Spleen (tissue), 11 donors: ENCODE data around the gene SLC38A2. TPM values are rescaled to one million over a fixed set of nuclear protein-coding genes. Genes with fewer than 3 reads are reported as not detected.

ENCODE experiments used
- DNase-seq: peaks from one replicate; pipeline ENCODE4 v3.0.0-alpha.2; 2020
- H3K27ac ChIP-seq, 8 donors: fragments of 200-600 bp; sonication (generic) in 7 of 8; 1 replicate in 4 of 8; 2 replicates in 4 of 8; pipeline versions ENCODE4 v1.5.0 to v1.8.0; 2016 to 2021; ENCODE audit warnings: inconsistent platforms in 4 of 8, mild to moderate bottlenecking in 4 of 8, moderate library complexity in 1 of 8
- H3K27me3 ChIP-seq, 7 donors: fragments of 200-600 bp; sonication (generic) in 6 of 7; replicated peaks in 1 of 7; 1 replicate in 4 of 7; 2 replicates in 3 of 7; pipeline versions ENCODE4 v1.5.0 to v1.8.0; 2016 to 2021; ENCODE audit warnings: inconsistent platforms in 3 of 7, mild to moderate bottlenecking in 1 of 7
- H3K36me3 ChIP-seq, 6 donors: fragments of 200-600 bp; sonication (generic) in 5 of 6; 1 replicate in 4 of 6; 2 replicates in 2 of 6; pipeline versions ENCODE4 v1.5.0 to v1.8.0; 2016 to 2021; ENCODE audit warnings: inconsistent platforms in 2 of 6
- H3K4me1 ChIP-seq, 6 donors: fragments of 200-600 bp; sonication (generic) in 5 of 6; 1 replicate in 3 of 6; 2 replicates in 3 of 6; pipeline versions ENCODE4 v1.5.0 to v1.8.0; 2016 to 2021; ENCODE audit warnings: inconsistent platforms in 3 of 6
- H3K4me3 ChIP-seq, 8 donors: fragments of 200-600 bp; sonication (generic) in 7 of 8; 1 replicate in 4 of 8; 2 replicates in 4 of 8; pipeline versions ENCODE4 v1.5.0 to v1.8.0; 2016 to 2021; ENCODE audit warnings: inconsistent platforms in 4 of 8, mild to moderate bottlenecking in 4 of 8, moderate library complexity in 2 of 8
- H3K9me3 ChIP-seq, 8 donors: fragments of 200-600 bp; sonication (generic) in 7 of 8; 1 replicate in 4 of 8; 2 replicates in 4 of 8; pipeline versions ENCODE4 v1.5.0 to v1.8.0; 2016 to 2021; ENCODE audit warnings: inconsistent platforms in 4 of 8
- POLR2A ChIP-seq, 3 donors: fragments of 450-650 bp; IDR thresholded peaks; one replicate each; pipeline ENCODE4 v1.5.1; 2017; ENCODE audit warnings: antibody characterized with exemption in 3 of 3, mild to moderate bottlenecking in 1 of 3
- POLR2AphosphoS5 ChIP-seq, 3 donors: sonication (generic); formaldehyde crosslinking; IDR thresholded peaks; one replicate each; pipeline ENCODE4 v1.5.1; 2017; ENCODE audit warnings: antibody characterized with exemption in 3 of 3
- WGBS, 5 donors: extraction: QIAGEN DNeasy Blood & Tissue Kit in 3 of 5; methylation state at CpG; one replicate each; pipeline versions ENCODE4 v1.1.5 to v1.1.7; 2013 to 2018; 5-methylcytosine and 5-hydroxymethylcytosine counted together
- intact Hi-C: fragments of 100-400 bp; cut with DNase I; formaldehyde crosslinking; loops from one replicate; pipeline ENCODE4 v1.15.0; 2023; ENCODE audit warnings: low total_unique reads
- polyA plus RNA-seq, 3 donors: library from polyadenylated mRNA; stranded (reverse); fragments of 200-250 nt; gene quantifications; one replicate each; pipeline ENCODE4 v1.2.1, GENCODE V29; 2013
- total RNA-seq, 7 donors: library from RNA; depleted of rRNA in 3 of 7; stranded (reverse); fragments of >200 nt in 3 of 7; fragmentation: NEBNext Ultra II Directional in 4 of 7; extraction: Animal tissue kit (Norgen Biotek cat#: 25700) in 4 of 7; gene quantifications; one replicate each; pipeline versions ENCODE4 v1.1.0 to v1.2.1, GENCODE V29; 2016 to 2021
- TF ChIP-seq, protein P1 (sequence below), 11 experiments: fragments of 200-600 bp in 7 of 11; fragments of 450-650 bp in 4 of 11; sonication (generic) in 4 of 11; IDR thresholded peaks in 8 of 11; conservative IDR thresholded peaks in 3 of 11; 1 replicate in 7 of 11; 2 replicates in 4 of 11; pipeline versions ENCODE4 v1.4.0 to v1.8.0; 2016 to 2021; ENCODE audit warnings: antibody characterized with exemption in 11 of 11, inconsistent platforms in 4 of 11, mild to moderate bottlenecking in 1 of 11
- donor health status: healthy with polysubstance abuse.
- donor health status: DM: no; HTN: no; CAD: no; lungs with moderate emphysema.
- donor health status: DM: no; HTN: no; CAD: no.
- donor health status: Bipolar disorder and iron deficiency.
- donor health status: healthy.
- donor health status: DM: no; HTN: no; CAD: no.
- donor health status: DM: yes; HTN: yes; CAD: no.

SLC38A2 gene
- total and polyA plus RNA-seq, 10 donors, result 40.7 to 297 (median 151) TPM

DNA sequence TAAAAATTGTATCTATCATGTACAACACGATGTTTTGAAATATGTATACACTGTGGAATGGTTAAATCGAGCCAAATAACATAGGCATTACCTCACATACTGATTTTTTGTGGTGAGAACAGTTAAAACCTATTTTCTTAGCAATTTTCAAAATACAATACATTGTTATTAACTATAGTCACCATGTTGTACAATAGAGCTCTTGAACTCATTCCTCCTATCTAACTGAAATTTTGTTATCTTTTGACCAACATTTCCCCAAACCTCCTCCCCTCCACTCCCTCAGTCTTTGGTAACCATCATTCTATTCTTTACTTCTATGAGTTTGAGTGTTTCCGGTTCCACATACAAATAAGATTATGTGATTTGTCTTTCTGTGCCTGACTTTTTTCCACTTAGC lies 6.8 kb upstream of the SLC38A2 start:
- Histone ChIP-seq H3K9me3 (no peaks in the 10 kb centered on the region), H3K4me1 (peaks cover 5 to 27% (median 14%) of the 10 kb centered on the region in 6 donors), H3K27ac (no peak overlapping the region), H3K4me3 (no peak overlapping the region), H3K36me3 (no peaks in the 10 kb centered on the region), H3K27me3 (no peaks in the 10 kb centered on the region)
- DNase-seq, result no peak
- intact Hi-C loops, result no loop called here
- no peak for TF ChIP-seq POLR2A (IDR thresholded peaks at IDR 0.05)
- TF ChIP-seq, protein P1, sequence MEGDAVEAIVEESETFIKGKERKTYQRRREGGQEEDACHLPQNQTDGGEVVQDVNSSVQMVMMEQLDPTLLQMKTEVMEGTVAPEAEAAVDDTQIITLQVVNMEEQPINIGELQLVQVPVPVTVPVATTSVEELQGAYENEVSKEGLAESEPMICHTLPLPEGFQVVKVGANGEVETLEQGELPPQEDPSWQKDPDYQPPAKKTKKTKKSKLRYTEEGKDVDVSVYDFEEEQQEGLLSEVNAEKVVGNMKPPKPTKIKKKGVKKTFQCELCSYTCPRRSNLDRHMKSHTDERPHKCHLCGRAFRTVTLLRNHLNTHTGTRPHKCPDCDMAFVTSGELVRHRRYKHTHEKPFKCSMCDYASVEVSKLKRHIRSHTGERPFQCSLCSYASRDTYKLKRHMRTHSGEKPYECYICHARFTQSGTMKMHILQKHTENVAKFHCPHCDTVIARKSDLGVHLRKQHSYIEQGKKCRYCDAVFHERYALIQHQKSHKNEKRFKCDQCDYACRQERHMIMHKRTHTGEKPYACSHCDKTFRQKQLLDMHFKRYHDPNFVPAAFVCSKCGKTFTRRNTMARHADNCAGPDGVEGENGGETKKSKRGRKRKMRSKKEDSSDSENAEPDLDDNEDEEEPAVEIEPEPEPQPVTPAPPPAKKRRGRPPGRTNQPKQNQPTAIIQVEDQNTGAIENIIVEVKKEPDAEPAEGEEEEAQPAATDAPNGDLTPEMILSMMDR (IDR thresholded peaks at IDR 0.05 in 8 of 11, conservative IDR thresholded peaks at IDR 0.05 in 3 of 11), result no peak
- TF ChIP-seq POLR2AphosphoS5 (IDR thresholded peaks at IDR 0.05), result no peak
- 82 to 93% (median 89%) methylated on average over 3 of the region's 3 CpGs for WGBS, 5 donors

DNA sequence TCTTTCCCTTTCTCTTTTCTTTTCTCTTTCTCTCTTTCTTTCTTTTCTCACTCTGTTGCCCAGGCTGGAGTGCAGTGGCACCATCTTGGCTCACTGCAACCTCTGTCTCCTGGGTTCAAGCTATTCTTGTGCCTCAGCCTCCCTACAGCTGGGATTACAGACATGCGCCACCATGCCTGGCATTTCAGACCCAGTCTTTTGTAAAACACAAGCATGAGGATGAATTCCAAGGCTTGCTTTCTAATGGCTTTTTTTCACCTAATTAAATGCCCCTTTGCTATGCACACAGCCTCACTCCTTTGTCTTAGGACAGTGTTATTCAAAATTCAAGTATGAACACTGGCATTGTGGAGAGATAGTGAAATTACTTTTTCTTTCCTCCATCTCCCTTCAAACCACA lies 6.0 kb upstream of the SLC38A2 start:
- TF ChIP-seq, protein P1 (IDR thresholded peaks at IDR 0.05 in 8 of 11, conservative IDR thresholded peaks at IDR 0.05 in 3 of 11), result no peak
- no peak for TF ChIP-seq POLR2AphosphoS5 (IDR thresholded peaks at IDR 0.05)
- TF ChIP-seq POLR2A (IDR thresholded peaks at IDR 0.05), result no peak
- intact Hi-C loops, result no loop called here
- no peak for DNase-seq
- Histone ChIP-seq H3K36me3 (no peaks in the 10 kb centered on the region), H3K9me3 (no peaks in the 10 kb centered on the region), H3K4me3 (no peak overlapping the region), H3K27ac (no peak overlapping the region), H3K4me1 (peaks cover 4 to 29% (median 18%) of the 10 kb centered on the region in 6 donors), H3K27me3 (no peaks in the 10 kb centered on the region)
- WGBS, 5 donors, result 88 to 100% (median 97%) methylated on average over 1 of the region's 1 CpG

DNA sequence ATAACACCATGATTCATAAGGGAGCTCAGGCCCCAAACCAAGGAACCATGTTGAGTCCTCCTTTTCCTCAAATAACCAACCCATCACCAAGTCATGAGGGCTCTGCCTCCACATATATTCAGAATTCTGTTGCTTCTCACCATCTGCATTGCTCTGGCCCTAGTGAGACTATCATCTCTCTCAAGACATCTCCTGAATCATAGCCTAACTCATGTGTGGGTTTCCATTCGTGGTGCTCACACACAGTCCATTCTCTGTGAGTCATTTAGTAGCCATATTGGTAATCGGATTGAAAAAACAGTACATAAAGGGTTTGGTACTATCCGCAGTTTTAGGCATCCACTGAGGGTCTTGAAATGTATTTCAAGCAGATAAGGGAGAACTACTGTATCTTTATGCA lies 5.1 kb upstream of the SLC38A2 start:
- intact Hi-C loops, result no loop called here
- 80 to 94% (median 89%) methylated on average over 3 of the region's 3 CpGs for WGBS, 5 donors
- no peaks in the 10 kb centered on the region for H3K36me3 ChIP-seq
- TF ChIP-seq POLR2A (IDR thresholded peaks at IDR 0.05), result no peak
- TF ChIP-seq, protein P1 (IDR thresholded peaks at IDR 0.05 in 8 of 11, conservative IDR thresholded peaks at IDR 0.05 in 3 of 11), result no peak
- no peak for TF ChIP-seq POLR2AphosphoS5 (IDR thresholded peaks at IDR 0.05)
- DNase-seq, result no peak
- H3K27ac ChIP-seq, result no peak overlapping the region
- peaks cover 4 to 31% (median 19%) of the 10 kb centered on the region in 6 donors for H3K4me1 ChIP-seq
- no peaks in the 10 kb centered on the region for H3K9me3 ChIP-seq
- no peak overlapping the region for H3K4me3 ChIP-seq
- H3K27me3 ChIP-seq, result no peaks in the 10 kb centered on the region

DNA sequence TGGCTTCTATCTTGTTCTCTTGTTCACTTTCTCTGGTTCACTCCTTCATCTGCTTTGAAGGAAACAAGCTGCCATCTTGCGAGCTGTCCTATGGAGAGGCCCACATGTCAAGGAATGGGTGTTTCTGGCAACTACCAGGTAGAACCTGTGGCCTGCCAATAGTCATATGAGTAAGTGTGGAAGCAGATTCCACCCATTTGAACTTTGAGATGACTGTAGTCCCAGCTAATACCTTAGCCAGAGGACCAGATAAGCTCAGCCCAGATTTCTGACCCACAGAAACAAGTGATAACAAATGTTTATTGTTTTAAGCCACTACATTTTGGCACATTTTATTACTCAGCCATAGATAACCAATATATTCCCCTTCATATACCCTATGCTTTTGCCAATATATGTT lies 4.0 kb upstream of the SLC38A2 start:
- Histone ChIP-seq H3K27ac (no peak overlapping the region), H3K27me3 (no peaks in the 10 kb centered on the region), H3K36me3 (no peaks in the 10 kb centered on the region), H3K9me3 (no peaks in the 10 kb centered on the region), H3K4me3 (no peak overlapping the region), H3K4me1 (peaks cover 0 to 20% (median 13%) of the 10 kb centered on the region in 6 donors)
- WGBS, 5 donors, result 95 to 100% (median 100%) methylated on average over 1 of the region's 1 CpG
- TF ChIP-seq POLR2A (IDR thresholded peaks at IDR 0.05) (no peak), POLR2AphosphoS5 (IDR thresholded peaks at IDR 0.05) (no peak)
- TF ChIP-seq, protein P1 (IDR thresholded peaks at IDR 0.05 in 8 of 11, conservative IDR thresholded peaks at IDR 0.05 in 3 of 11), result no peak
- DNase-seq, result no peak
- intact Hi-C loops, result no loop called here
